Placental epithelial cell (primary cell): Measurements from ENCODE around the gene KDM6B. TPM values are rescaled to one million over a fixed set of nuclear protein-coding genes. Genes with fewer than 3 reads are reported as not detected.

ENCODE experiments used
- total RNA-seq: library from RNA; depleted of rRNA; stranded (reverse); fragments of >200 nt; gene quantifications from 2 replicates; pipeline ENCODE4 v1.2.3, GENCODE V29; 2012

Gene KDM6B, protein sequence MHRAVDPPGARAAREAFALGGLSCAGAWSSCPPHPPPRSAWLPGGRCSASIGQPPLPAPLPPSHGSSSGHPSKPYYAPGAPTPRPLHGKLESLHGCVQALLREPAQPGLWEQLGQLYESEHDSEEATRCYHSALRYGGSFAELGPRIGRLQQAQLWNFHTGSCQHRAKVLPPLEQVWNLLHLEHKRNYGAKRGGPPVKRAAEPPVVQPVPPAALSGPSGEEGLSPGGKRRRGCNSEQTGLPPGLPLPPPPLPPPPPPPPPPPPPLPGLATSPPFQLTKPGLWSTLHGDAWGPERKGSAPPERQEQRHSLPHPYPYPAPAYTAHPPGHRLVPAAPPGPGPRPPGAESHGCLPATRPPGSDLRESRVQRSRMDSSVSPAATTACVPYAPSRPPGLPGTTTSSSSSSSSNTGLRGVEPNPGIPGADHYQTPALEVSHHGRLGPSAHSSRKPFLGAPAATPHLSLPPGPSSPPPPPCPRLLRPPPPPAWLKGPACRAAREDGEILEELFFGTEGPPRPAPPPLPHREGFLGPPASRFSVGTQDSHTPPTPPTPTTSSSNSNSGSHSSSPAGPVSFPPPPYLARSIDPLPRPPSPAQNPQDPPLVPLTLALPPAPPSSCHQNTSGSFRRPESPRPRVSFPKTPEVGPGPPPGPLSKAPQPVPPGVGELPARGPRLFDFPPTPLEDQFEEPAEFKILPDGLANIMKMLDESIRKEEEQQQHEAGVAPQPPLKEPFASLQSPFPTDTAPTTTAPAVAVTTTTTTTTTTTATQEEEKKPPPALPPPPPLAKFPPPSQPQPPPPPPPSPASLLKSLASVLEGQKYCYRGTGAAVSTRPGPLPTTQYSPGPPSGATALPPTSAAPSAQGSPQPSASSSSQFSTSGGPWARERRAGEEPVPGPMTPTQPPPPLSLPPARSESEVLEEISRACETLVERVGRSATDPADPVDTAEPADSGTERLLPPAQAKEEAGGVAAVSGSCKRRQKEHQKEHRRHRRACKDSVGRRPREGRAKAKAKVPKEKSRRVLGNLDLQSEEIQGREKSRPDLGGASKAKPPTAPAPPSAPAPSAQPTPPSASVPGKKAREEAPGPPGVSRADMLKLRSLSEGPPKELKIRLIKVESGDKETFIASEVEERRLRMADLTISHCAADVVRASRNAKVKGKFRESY (N-terminal part only)
- 4.9 and 27.9 TPM in 2 replicates for total RNA-seq

DNA sequence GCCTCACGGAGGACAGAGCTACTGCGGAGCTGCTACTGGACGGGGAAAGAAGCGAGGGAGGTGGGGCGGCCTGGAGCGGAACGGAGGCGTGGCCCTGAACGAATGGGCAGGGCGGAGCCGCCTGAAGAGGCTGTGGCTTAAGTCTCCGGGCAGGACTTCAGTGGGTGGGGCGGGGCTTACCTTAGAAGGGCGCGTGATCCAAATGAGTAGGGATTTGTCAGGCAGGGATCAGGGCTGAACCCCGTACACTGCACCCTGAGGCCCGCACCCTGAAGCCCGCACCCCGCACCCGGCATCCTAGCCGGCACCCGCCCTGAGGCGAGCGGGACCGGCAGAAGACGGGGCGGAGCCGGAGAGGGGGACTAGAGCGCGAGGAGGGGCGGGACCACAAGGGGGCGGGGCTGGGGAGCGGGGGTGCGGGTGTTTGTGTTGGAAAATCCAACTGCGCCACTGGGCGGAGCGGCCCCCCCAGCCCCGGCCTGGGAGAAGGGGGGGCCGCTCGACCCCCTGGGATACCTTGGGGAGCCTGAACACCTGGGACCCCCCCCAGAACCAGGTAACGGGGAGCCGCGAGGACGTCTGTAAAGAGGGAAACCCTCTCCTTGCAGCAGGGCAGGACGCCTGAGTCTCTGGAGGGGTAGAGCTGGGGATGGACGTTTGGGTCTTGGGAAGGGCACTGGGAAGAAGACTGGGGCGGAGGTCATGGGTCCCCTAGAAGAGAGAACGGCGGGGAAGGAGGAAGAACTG, at the start of gene KDM6B:
Gene KDM6B, plus strand, starts transcription at position 423 of the 747 bp plus-strand sequence. CDS start 11,338 bp downstream, outside the sequence.

DNA sequence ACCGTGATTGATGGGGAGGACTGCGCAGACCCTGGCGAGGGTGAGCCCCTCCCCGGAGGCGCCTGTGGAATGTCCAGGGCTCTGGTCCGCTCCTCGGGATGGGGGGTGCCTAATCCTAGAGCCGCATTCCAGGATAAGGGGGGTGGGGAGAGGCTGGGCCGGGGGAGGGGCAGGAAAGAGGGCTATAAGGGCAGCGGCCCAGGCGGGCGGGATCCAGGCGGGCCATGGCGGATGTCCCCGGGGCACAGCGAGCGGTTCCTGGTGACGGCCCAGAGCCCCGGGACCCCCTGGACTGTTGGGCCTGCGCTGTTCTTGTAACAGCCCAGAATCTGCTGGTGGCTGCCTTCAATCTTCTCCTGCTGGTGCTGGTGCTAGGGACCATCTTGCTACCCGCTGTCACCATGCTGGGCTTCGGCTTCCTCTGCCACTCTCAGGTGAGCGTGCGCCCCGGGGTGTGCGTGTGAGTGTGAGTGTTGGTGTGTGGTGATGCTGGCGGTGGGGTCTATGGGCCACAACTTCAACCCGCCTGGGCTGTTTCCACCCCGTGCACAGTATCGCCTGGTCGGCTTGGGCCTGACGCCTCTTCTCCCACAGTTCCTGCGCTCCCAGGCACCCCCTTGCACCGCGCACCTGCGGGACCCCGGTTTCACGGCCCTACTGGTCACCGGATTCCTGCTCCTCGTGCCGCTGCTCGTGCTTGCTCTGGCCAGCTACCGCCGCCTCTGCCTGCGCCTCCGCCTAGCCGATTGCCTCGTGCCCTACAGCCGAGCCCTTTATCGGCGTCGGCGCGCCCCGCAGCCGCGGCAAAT, 21.0 kb downstream of the KDM6B start, which contains the start of gene TMEM88:
Gene TMEM88, plus strand, starts transcription at position 216 of the 809 bp plus-strand sequence. Its CDS starts 9 bp downstream, at position 225.

DNA sequence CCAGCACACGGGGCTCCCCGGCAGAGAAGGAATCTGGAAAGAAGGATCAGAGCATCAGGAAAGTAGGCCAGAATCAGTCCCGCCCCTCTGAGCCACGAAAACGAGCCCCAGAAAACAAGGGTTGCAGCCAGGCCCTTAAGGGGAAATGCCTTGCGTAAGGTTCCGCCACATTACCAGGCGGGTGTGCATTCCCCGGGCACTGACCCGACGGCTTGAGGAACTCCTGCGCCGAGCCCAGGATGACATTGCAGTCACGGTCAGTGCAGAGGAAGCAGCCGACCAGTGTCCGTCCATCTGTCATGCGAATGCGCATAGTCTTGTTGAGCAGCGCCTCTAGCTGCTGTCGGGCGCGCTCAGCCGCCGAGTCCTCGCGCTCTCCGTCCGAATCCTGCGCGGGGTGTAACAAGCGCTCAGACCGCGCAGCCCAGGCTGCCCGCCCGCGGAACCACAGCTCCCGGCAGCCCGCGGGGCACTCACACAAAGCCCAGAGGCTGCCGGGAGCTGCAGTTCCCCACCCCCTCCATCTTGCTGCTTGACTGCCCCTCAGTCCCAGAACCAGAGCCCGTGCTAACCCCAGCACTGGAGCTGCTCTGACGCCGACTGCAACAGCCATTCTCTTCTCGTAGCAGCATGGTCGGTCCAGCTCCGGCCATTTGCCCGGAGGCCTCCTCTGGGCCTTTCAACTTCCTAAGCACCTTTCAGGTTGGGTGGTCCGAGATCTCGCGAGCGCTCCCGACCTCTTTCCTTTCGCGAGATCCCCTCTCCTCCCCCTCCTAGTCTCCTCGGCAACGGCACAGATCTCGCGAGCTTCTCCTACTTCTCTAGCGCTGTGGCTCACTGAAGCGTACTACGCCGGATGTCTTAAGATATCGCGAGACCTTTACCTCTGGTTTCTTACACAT, 23.0 kb downstream of the KDM6B start, which contains the start of gene NAA38:
Gene NAA38, minus strand, starts transcription at position 749 of the 902 bp plus-strand sequence. Its CDS starts 96 bp downstream, at position 653.

DNA sequence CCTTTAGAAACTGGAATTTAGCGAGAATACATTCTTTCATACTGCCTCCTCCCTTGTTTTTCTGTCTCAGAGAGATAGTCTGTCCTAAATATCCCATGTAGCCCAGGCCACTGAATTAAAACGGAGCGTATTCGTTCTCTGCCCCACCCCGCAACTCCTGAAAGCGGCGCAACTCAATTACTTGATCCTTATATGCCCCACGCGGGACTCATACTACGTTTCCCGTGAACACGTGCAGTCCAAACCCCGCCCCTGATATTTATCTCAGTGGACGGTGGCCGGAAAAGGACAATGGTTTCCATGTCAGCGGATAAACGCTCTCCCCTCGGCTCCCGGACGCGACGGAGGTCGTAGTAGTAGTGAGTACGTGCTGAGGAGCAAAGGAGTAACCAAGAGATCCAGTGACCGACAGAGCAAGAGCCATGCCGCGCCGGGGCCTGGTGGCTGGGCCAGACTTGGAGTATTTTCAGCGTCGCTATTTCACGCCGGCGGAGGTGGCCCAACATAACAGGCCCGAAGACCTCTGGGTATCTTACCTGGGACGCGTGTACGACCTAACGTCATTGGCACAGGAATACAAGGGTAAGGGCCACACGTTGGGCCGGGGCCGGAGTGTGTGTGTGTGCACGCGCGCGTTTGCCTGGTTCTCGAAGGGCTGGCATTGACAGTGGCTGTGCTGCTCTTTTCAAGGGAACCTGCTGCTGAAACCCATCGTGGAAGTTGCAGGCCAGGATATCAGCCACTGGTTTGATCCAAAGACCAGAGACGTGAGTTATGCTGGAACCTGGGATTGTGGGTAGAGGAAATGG, 23.9 kb downstream of the KDM6B start, which contains the start of gene CYB5D1:
Gene CYB5D1, plus strand, starts transcription at position 291 of the 809 bp plus-strand sequence. Its CDS starts 132 bp downstream, at position 423.

Other genes starting within 250 kb of the KDM6B start
- 9.0 and 14.5 TPM in 2 replicates for gene SOX15, start 244.1 kb upstream of the KDM6B start, total RNA-seq
- gene FXR2, start 219.3 kb upstream of the KDM6B start, total RNA-seq: 36.1 TPM in 2 replicates
- 16.7 and 38.1 TPM in 2 replicates for gene SAT2, start 206.4 kb upstream of the KDM6B start, total RNA-seq
- 0.87 and 2.4 TPM in 2 replicates for gene SHBG, start 204.1 kb upstream of the KDM6B start, total RNA-seq
- gene ATP1B2, start 183.3 kb upstream of the KDM6B start, total RNA-seq: not detected in 2 replicates
- 38.9 and 58.5 TPM in 2 replicates for gene TP53, start 146.7 kb upstream of the KDM6B start, total RNA-seq
- 4.7 and 7.0 TPM in 2 replicates for gene WRAP53, start 145.7 kb upstream of the KDM6B start, total RNA-seq
- 2.2 and 5.9 TPM in 2 replicates for gene EFNB3, start 129.0 kb upstream of the KDM6B start, total RNA-seq
- gene DNAH2, start 116.5 kb upstream of the KDM6B start, total RNA-seq: under 0.01 TPM in 1 of 2 replicates, not detected in the other
- 2.0 and 3.3 TPM in 2 replicates for gene TMEM88, start 20.8 kb downstream of the KDM6B start, total RNA-seq
- gene NAA38, start 23.3 kb downstream of the KDM6B start, total RNA-seq: 65.6 and 78.9 TPM in 2 replicates
- gene CYB5D1, start 23.8 kb downstream of the KDM6B start, total RNA-seq: 9.8 and 10.1 TPM in 2 replicates
- gene CHD3, start 54.6 kb downstream of the KDM6B start, total RNA-seq: 119 and 236 TPM in 2 replicates
- gene RNF227, start 82.1 kb downstream of the KDM6B start, total RNA-seq: 3.1 and 3.3 TPM in 2 replicates
- gene KCNAB3, start 95.6 kb downstream of the KDM6B start, total RNA-seq: 1.2 and 1.6 TPM in 2 replicates
- 49.9 and 60.9 TPM in 2 replicates for gene TRAPPC1, start 97.7 kb downstream of the KDM6B start, total RNA-seq
- gene CNTROB, start 98.0 kb downstream of the KDM6B start, total RNA-seq: 29.8 and 39.7 TPM in 2 replicates
- gene GUCY2D, start 168.4 kb downstream of the KDM6B start, total RNA-seq: not detected in 2 replicates
- 0.11 and 0.79 TPM in 2 replicates for gene ALOX15B, start 204.8 kb downstream of the KDM6B start, total RNA-seq